ENCODE data around the gene CORIN. TPM values are rescaled to one million over a fixed set of nuclear protein-coding genes. Genes with fewer than 3 reads are reported as not detected.

CORIN gene
- total RNA-seq, 1 experiment from 2014 or later, result 3.5 TPM

GRCh38 chr4:47572981-47573380, 264.9 kb downstream of the CORIN start:
- no peaks in the 10 kb centered on the region for H4K20me1 ChIP-seq (ENCODE audit: insufficient read depth)
- H3K9me3 ChIP-seq (ENCODE audit: control insufficient read depth in 1 of 2, insufficient read depth in 1 of 2, low read depth in 1 of 2, low read length in 2 of 2), result no peaks in the 10 kb centered on the region
- H3K4me2 ChIP-seq (ENCODE audit: low read length), result no peak overlapping the region
- DNase-seq (ENCODE audit: low read depth, low spot score), result no peak
- ATAC-seq, result no peak
- no peak overlapping the region for H2AFZ ChIP-seq (ENCODE audit: low read depth, low read length, poor library complexity, severe bottlenecking)
- H3K4me3 ChIP-seq (replicated peaks in 1 of 2; ENCODE audit: low read depth in 1 of 2, low read length in 2 of 2), result no peak overlapping the region
- ChIA-PET CTCF (no interaction called here), RAD21 (ENCODE audit: low non-redundant PET in 1 of 2, low total read pairs in 2 of 2, uncharacterized antibody in 2 of 2, unreplicated experiment in 2 of 2) (no interaction called here), POLR2A (no interaction called here)
- intact Hi-C loops (cut with micrococcal nuclease), result no loop called here
- no peaks in the 10 kb centered on the region for H3K36me3 ChIP-seq (ENCODE audit: control insufficient read depth in 1 of 2, insufficient read depth in 2 of 2, low read length in 2 of 2)
- no peaks in the 10 kb centered on the region for H3K27me3 ChIP-seq (ENCODE audit: insufficient read depth, low read length)
- BruUV-seq (replicated peaks), result no TSS peak
- TF ChIP-seq CBX3 (IDR thresholded peaks at IDR 0.05; ENCODE audit: low read depth) (no peak), ZFX (IDR thresholded peaks at IDR 0.05) (no peak), ELF1 (IDR thresholded peaks at IDR 0.05; ENCODE audit: borderline replicate concordance, low read depth) (no peak), EGR1 (IDR thresholded peaks at IDR 0.05; ENCODE audit: low read depth) (no peak), POLR2AphosphoS5 (IDR thresholded peaks at IDR 0.05; ENCODE audit: low read depth, low read length) (no peak), JUND (IDR thresholded peaks at IDR 0.05) (no peak), FOSL1 (IDR thresholded peaks at IDR 0.05; ENCODE audit: low read depth) (no peak), YY1 (IDR thresholded peaks at IDR 0.05; ENCODE audit: extremely low read depth, insufficient replicate concordance, low read depth, low read length) (no peak), MAX (IDR thresholded peaks at IDR 0.05) (no peak), SIN3A (IDR thresholded peaks at IDR 0.05; ENCODE audit: low read depth) (no peak), TCF7L2 (IDR thresholded peaks at IDR 0.05; ENCODE audit: borderline replicate concordance, extremely low read depth, insufficient read depth, insufficient read length) (no peak), SP1 (IDR thresholded peaks at IDR 0.05; ENCODE audit: low read depth) (no peak), CEBPB (IDR thresholded peaks at IDR 0.05; ENCODE audit: low read depth) (no peak), ZNF274 (IDR thresholded peaks at IDR 0.05; ENCODE audit: low read depth, low read length) (no peak), CTCF (IDR thresholded peaks at IDR 0.05 in 2 of 3, conservative IDR thresholded peaks at IDR 0.05 in 1 of 3; ENCODE audit: borderline replicate concordance in 1 of 3, insufficient read depth in 1 of 3, low read depth in 2 of 3, low read length in 2 of 3) (no peak), EZH2 (IDR thresholded peaks at IDR 0.05) (no peak), SRF (IDR thresholded peaks at IDR 0.05; ENCODE audit: low read depth) (no peak)
- TF ChIP-seq, protein P1, sequence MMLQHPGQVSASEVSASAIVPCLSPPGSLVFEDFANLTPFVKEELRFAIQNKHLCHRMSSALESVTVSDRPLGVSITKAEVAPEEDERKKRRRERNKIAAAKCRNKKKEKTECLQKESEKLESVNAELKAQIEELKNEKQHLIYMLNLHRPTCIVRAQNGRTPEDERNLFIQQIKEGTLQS (IDR thresholded peaks at IDR 0.05), result no peak
- TF ChIP-seq, protein P2, sequence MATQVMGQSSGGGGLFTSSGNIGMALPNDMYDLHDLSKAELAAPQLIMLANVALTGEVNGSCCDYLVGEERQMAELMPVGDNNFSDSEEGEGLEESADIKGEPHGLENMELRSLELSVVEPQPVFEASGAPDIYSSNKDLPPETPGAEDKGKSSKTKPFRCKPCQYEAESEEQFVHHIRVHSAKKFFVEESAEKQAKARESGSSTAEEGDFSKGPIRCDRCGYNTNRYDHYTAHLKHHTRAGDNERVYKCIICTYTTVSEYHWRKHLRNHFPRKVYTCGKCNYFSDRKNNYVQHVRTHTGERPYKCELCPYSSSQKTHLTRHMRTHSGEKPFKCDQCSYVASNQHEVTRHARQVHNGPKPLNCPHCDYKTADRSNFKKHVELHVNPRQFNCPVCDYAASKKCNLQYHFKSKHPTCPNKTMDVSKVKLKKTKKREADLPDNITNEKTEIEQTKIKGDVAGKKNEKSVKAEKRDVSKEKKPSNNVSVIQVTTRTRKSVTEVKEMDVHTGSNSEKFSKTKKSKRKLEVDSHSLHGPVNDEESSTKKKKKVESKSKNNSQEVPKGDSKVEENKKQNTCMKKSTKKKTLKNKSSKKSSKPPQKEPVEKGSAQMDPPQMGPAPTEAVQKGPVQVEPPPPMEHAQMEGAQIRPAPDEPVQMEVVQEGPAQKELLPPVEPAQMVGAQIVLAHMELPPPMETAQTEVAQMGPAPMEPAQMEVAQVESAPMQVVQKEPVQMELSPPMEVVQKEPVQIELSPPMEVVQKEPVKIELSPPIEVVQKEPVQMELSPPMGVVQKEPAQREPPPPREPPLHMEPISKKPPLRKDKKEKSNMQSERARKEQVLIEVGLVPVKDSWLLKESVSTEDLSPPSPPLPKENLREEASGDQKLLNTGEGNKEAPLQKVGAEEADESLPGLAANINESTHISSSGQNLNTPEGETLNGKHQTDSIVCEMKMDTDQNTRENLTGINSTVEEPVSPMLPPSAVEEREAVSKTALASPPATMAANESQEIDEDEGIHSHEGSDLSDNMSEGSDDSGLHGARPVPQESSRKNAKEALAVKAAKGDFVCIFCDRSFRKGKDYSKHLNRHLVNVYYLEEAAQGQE (IDR thresholded peaks at IDR 0.05; ENCODE audit: low read depth), result no peak
- H3K9ac ChIP-seq (ENCODE audit: low read length), result no peak overlapping the region
- no peaks in the 10 kb centered on the region for H3K79me2 ChIP-seq (ENCODE audit: insufficient read depth, low read length)
- H3K27ac ChIP-seq (ENCODE audit: low read depth, low read length), result no peak overlapping the region
- H3K9me2 ChIP-seq (ENCODE audit: insufficient read depth), result no peaks in the 10 kb centered on the region
- H3K4me1 ChIP-seq (ENCODE audit: control insufficient read depth in 1 of 2, insufficient read depth in 2 of 2, low read length in 2 of 2), result no peaks in the 10 kb centered on the region

All from HCT116 (cell line).